ENCODE data around the gene OR1F1.
"Not testable (repeated sequence)": the region's sequence is repeated elsewhere in the genome, so short reads cannot be mapped to it uniquely, and the experiment has no call there.

Gene OR1F1

DNA sequence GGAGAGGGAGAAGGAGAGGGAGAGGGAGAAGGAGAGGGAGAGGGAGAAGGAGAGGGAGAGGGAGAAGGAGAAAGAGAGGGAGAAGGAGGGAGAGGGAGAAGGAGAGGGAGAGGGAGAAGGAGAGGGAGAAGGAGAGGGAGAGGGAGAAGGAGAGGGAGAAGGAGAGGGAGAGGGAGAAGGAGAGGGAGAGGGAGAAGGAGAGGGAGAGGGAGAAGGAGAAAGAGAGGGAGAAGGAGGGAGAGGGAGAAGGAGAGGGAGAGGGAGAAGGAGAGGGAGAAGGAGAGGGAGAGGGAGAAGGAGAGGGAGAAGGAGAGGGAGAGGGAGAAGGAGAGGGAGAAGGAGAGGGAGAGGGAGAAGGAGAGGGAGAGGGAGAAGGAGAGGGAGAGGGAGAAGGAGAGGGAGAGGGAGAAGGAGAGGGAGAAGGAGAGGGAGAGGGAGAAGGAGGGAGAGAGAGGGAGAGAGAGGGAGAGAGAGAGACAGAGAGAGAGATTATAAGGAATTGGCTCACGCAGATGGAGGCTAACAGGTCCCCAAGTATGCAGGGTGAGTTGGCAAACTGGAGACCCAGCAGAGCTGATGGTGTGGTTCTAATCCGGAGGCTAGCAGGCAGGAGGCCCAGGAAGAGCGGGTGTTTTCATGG is 9.8 kb downstream of the OR1F1 start:
- in situ Hi-C loops (cut with MboI; ENCODE audit: low sequenced_read_pairs), result not testable (repeated sequence)

DNA sequence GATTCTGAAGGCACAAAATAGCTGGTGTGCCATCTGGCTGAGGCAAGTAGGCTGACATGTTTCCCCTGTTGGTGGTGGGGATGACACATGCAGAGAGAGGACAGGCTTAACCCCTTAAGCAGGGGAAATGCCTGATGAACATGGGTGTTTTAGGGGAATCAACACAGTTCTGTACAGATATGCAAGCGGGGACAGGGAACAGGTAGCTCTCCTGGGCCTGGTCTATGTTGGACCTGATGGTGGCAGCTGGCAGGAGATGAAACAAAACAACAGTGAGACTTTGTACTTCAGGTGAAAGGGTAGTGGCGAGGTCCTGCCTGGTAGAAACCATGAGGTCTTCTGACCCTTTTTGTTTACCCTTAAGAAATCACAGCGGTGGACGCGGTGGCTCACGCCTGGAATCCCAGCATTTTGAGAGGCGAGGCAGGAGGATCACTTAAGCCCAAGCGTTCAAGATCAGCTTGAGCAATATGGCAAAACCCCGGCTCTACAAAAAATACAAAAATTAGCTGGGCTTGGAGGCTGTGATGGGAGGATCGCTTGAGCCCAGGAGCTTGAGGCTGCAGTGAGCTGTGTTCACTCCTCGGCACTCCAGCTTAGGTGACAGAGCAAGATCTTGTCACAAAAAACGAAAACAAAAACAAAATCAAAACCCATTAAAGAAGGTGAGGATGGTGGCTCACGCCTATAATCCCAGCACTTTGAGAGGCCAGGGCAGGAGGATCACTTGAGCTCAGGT is 10.5 kb downstream of the OR1F1 start:
- in situ Hi-C loops (cut with MboI; ENCODE audit: low sequenced_read_pairs), result no loop called here

DNA sequence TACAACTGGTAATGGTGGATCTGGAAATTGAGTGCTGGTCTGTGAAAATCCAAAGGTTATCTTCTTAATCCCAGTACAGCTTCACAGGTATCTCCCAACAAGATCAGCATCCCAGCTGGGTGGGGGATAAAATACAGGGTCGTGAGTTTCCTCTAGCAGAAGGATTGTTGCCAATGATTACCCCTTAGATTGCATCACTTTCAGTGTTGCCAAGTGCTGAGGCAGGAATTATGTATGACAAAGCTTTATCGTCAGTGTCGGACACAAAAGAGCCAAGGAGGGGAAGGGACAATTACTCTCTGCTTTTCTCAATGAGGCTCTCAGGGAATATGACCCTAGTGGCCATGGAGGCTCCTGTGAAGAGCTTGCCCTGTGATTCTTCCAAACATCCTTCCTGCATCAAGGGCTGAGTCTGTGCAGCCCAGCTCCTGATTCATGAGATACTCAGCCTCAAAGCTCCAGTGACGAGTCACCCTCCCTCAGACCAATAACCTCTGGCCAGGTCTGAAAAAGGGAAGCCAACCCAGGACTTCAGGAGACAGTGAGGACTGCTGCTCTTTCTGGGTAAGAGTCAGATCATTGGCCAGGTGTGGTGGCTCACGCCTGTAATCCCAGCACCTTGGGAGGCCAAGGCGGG is 15.0 kb downstream of the OR1F1 start:
- in situ Hi-C loops (cut with MboI; ENCODE audit: low sequenced_read_pairs), result no loop called here

DNA sequence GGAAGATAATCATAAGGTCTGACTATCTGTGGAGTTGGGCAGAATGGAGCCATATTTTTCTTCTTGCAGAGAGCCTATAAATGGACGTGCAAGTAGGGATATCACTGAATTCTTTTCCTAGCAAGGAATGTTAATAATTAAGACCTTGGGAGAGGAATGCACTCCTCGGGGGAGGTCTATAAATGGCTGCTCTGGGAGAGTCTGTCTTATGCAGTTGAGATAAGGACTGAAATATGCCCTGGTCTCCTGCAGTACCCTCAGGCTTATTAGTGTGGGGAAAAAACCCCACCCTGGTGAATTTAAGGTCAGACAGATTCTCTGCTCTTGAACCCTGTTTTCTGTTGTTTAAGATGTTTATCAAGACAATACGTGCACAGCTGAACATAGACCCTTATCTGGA is 17.9 kb downstream of the OR1F1 start:
- in situ Hi-C loops (cut with MboI; ENCODE audit: low sequenced_read_pairs), result not testable (repeated sequence)

DNA sequence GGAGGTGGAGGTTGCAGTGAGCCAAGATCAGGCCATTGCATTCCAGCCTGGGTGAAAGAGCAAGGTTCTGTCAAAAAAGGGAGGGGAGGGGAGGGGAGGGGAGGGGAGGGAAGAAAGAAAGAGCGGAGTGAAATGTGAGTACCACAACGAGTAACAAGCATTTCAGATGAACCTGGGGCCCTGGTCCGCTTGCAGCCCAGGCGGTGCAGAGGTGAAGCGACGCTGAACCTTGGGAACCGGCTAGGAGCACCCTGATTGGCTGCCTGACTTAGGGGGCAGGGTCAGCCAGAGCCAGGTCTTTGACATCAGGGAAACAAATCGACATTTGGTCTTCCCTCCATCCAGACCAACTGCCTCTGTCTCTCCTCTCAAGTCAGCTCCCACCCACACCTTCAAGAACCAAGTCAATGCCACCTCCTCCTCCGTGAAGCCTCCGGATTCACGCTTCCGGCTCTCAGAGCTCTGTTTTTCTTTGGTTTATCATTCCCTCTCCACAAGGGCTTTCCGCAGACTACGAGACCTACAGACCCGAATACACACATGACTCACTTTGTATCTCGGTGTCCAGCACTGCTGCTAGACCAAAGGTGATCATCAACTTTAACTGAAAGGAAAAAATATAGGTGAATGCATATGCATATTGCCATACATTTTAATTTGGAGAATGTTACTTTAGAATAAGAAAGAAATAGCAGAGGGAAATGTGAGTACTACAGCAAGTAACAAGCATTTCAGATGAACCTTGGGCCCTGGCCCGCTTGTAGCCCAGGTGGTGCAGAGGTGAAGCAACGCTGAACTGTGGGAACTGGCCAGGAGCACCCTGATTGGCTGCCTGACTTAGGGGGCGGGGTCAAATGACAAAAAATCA is 19.3 kb downstream of the OR1F1 start:
- in situ Hi-C loops (cut with MboI; ENCODE audit: low sequenced_read_pairs), result no loop called here

DNA sequence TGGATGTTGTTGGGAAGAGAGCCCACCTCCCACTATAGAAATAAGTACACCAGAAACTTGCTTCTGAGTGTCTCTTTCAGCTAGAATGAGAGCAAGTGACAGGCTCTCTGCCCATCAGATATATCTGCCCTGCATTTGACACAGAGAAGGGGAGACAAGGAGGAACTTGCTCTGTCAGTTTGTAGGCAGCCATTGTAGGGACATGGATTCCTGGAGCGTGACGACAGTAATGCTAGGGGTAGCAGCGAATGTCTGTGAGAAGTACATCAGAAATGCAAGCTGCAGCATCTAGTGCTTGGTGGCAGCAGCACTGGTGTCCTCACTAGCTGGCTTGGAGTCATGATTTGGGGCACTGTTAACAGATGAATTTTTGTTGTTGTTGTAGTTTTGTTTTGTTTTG is 24.0 kb downstream of the OR1F1 start:
- in situ Hi-C loops (cut with MboI; ENCODE audit: low sequenced_read_pairs), result no loop called here

DNA sequence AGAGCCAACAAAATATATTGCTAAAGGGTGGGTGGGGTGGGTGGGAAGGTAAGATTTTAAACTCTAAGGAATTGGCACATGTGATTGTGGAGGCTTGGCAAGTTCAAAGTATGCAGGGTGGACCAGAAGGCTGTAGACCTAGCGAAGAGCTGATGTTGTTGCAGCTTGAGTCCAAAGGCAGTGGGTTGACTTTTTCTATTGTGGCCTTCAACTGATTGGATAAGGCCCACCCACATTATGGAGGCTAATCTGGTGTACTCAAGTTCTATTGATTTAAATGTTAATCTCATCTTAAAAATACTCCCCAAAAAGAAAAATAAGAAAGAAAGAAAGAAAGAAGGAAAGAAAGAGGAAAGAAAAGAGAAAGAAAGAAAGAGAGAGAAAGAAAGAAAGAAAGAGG is 24.6 kb downstream of the OR1F1 start:
- in situ Hi-C loops (cut with MboI; ENCODE audit: low sequenced_read_pairs), result no loop called here

DNA sequence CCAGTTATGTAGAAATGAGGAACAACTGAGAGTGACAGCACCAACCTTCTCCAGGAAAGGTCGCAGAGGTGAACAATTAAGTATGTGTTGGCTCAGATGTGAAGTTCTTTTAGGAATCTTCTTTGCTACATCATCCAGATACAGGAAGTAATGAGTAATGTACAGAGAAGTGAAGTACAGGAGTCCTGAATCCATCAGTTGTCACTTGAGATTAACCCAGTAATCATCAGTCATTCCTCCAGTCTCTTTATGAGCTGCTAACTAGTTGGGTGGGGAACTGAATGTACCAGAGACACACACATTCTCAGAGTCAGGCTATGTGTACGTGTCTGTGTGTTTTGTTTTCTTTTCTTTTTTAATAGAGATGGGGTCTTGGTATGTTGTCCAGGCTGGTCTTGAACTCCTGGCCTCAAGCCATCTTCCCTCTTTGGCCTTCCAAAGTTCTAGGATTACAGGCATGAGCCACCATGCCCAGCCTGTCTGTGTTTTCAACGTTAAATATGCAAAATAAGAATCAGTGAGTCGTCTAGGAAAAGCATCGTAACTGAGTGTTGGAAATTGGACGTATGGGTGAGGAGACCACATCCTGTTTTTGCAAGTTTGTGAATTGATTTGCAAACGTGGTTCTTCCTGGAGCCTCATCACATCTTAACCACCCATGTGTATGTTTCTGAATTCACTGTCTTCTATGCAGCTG is 27.0 kb downstream of the OR1F1 start:
- in situ Hi-C loops (cut with MboI; ENCODE audit: low sequenced_read_pairs), result no loop called here

DNA sequence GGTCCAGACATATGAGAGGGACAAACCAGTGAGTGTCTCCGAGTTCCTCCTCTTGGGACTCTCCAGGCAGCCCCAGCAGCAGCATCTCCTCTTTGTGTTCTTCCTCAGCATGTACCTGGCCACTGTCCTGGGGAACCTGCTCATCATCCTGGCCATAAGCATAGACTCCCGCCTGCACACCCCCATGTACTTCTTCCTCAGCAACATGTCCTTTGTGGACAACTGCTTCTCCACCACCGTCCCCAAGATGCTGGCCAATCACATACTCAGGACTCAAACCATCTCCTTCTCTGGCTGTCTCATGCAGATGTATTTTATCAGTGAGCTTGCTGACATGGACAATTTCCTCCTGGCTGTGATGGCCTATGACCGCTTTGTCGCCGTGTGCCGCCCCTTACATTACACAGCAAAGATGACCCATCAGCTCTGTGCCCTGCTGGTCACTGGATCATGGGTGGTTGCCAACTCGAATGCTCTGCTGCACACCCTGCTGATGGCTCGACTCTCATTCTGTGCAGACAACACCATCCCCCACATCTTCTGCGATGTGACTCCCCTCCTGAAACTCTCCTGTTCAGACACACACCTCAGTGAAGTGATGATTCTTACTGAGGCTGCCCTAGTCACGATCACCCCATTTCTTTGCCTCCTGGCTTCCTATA is 27.7 kb downstream of the OR1F1 start:
- in situ Hi-C loops (cut with MboI; ENCODE audit: low sequenced_read_pairs), result no loop called here

DNA sequence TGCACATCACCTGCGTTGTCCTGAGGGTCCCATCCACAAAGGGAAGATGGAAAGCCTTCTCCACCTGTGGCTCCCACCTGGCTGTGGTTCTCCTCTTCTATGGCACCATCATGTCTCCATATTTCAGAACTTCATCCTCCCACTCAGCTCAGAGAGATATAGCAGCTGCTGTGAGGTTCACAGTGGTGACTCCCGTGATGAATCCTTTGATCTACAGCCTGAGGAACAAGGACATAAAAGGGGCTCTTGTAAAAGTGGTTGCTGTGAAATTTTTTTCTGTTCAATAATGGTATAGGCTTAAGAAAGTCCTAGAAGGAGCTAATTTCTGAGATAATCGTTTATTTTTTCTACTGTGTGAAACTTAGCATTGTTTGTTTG is 28.2 kb downstream of the OR1F1 start:
- in situ Hi-C loops (cut with MboI; ENCODE audit: low sequenced_read_pairs), result no loop called here

DNA sequence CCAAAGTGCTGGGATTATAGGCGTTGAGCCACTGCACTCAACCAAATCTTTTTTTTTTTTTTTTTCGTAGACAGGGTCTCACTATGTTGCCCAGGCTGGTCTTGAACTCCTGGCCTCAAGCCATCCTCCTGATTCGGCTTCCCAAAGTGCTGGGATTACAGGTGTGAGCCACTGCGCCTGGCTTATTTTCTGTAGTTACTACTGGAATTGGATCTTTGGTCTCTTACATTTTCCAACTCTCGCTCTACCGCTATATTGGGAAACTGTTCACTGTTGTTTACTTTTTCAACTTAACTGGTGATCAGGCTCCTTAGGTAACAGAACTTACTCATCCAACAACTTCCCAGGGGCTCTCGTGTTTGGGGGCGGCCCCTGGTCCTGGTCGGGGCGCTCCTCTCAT is 32.8 kb downstream of the OR1F1 start:
- in situ Hi-C loops (cut with MboI; ENCODE audit: low sequenced_read_pairs), result no loop called here

DNA sequence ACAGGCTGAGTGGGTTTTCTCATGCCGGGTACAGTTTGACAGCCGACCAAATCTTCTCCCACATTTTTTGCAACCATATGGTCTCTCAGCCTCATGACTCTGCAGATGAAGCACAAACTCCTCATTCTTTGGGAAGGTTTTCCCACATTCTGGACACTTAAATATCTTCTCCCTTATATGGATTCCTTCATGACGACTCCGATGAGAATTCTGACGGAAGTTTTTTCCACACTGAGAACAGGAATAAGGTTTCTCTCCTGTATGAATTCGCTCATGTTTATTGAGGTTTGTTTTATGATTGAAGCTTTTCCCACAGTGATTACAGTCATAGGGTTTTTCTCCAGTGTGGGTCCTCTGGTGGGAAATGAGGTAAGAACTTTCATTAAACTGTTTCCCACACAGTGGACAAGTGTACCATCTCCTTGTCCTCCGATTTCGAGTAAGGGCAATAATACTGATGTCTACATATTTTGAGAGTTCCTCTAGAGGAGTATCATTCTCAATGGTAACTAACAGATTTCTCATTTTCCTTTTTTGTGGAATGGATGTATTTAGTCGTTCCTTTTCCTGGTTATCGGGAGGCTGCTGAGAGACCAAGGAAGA is 36.0 kb downstream of the OR1F1 start:
- in situ Hi-C loops (cut with MboI; ENCODE audit: low sequenced_read_pairs), result no loop called here

DNA sequence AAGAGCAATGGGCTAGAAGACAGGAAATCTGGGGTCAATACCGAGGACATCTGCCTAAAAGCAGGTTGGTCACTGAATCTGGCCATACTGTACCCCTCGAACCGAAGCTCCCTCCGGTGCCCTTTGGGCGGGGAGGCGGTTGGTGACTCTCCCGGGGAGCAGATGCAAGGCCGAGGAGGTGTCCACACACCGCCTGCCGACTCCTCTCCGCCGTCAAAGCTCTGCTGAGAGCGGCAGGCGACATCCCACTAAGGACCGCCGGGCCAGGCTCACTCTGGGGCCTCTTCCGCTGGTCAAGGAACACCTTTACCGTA is 46.5 kb downstream of the OR1F1 start:
- in situ Hi-C loops (cut with MboI; ENCODE audit: low sequenced_read_pairs), result no loop called here

DNA sequence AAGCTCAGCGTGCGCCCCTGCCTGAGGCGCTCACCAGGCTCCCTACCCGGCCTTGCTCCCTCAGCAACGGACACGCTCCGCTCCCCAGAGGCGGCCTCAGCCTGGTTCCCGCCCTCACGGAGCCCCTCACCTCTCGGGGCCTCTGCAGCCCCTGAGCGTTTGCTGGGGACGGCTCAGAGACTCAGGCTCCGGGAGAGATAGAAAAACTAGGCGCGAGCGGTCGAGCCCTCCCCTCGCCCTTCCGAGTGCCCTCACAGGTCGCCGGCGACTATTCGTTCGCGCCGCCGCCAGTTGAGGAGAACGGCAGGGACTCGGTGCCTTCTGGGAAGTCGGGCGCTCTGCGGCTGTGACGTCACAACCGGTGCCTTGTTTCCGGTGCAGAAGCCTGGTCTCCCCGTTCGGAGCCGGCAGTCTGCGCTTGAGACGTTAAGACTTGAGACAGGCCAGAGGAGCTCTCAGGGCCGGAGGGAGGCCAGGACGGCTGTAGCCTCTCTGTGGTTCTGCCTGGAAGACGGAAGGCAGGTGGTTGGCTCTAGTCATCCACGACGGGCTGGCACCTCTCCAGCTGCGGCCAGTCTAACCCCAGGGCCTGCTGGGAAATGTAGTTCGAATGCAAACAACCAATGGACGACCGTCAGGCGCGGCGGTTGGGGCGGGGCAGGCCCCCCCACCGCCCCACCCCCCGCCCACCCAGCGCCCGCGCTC is 47.0 kb downstream of the OR1F1 start, which contains the start of gene ZNF200:
Gene ZNF200, minus strand, starts transcription at position 302 of the 705 bp plus-strand sequence. CDS start 1,403 bp downstream, outside the sequence.
- in situ Hi-C loops (cut with MboI; ENCODE audit: low sequenced_read_pairs), result no loop called here

DNA sequence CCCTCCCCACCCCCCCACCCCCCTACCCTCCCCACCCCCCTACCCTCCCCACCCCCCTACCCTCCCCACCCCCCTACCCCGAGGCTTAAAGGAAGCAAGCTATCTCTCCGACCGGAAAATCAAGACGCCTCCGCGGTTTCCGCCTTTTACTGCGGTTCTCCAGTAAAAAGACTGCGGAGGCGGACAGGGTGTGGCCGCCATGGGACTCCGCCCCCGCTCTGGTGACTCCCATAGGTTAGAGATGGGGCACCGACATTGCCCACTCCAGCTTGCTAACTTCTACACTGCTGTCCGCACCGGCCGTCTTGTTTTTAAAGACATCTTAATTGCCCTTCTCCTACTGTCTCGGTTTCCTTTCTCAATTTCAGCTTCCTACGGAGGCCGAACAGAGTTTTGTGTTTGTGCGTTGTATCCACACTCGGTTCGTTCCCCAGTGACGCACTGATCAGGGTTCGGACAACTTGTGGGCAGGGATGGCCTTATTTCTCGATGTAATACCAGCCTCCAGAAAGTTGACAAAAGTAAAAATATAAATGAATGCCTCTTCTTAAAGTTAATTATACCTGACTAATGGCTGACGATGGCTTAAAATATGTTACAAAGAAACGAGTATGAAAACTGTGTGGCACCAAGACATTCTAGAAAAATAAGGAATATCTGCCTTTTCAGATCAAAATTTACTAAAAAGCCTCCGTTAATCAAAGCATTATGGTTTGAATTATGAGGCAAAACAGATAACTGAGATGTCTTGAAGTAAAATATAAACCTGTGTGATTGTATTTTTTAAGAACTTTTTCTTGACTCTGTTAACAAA is 48.1 kb downstream of the OR1F1 start:
- in situ Hi-C loops (cut with MboI; ENCODE audit: low sequenced_read_pairs), result no loop called here

DNA sequence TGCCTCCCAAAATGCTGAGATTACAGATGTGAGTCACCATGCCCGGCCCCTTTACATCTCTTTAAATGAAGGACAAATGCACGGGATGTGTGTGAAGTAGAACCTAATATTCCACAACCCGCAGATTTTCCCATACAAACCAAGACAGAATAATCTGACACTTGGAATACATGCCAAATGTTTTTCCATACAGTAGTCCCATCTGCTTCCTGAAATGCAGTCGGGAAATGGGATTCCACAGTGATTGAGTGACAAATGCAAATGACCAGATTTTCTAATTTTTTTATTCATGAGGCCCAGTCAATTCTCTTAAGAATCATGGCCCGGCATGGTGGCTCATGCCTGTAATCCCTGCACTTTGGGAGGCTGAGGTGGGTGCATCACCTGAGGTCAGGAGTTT is 53.8 kb downstream of the OR1F1 start:
- in situ Hi-C loops (cut with MboI; ENCODE audit: low sequenced_read_pairs), result no loop called here

DNA sequence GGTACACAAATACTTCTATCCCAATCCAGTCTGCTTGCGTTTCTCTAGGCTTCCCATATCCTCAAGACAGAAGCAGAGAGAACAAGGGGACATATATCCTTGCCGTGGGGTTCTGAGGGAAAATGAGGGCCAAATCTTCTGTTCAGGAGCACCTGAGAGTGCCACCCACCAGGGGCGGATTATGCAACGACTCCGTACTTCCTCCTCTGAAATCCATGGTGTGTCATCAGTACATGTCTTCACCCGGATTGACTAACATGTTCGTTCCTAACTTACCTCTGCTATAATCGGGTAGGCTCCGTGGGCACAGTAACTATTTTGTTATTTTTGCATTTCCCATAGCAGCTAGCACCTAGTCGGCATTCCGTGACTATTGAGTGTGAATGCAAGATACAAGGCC is 54.7 kb downstream of the OR1F1 start:
- in situ Hi-C loops (cut with MboI; ENCODE audit: low sequenced_read_pairs), result no loop called here

DNA sequence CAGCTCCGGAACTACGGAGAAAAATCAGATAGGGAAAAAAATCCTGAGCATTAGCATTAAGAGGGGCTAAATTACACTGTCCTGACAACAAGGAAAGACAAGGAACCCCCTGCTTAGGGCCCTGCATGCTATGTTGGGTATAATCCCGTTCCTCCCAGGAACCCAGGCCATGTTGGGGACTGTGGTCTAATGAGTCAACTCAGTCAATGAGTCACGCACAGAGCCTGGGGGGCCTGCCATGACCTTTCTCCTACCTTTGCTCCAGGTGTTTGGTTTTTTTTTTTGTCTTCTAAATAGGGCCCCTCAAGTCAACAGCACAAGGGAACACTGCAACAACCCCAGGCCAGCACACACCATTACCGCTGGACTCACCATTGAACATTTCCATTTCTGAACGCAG is 55.9 kb downstream of the OR1F1 start:
- in situ Hi-C loops (cut with MboI; ENCODE audit: low sequenced_read_pairs), result no loop called here

Data from HL-60/S4 treated with retinoic acid at 250 ng/mL for 4 days and 3 days (cell line).